Right ventricle myocardium superior (tissue), 1 donor: ENCODE results near the gene APP. TPM values are rescaled to one million over a fixed set of nuclear protein-coding genes. Genes with fewer than 3 reads are reported as not detected.
"Not testable (repeated sequence)": the region's sequence is repeated elsewhere in the genome, so short reads cannot be mapped to it uniquely, and the experiment has no call there.

Experiments used
- ATAC-seq: fragments of 200-7000 bp; cut with Tn5 transposase; one replicate; pipeline ENCODE4 v1.9.1; 2020; ENCODE audit warnings: mild to moderate bottlenecking; ENCODE audit not compliant: poor library complexity
- DNase-seq: peaks from one replicate; pipeline ENCODE4 v3.0.0-alpha.2; 2020
- intact Hi-C: fragments of 100-400 bp; cut with DNase I; formaldehyde crosslinking; loops from one replicate; pipeline ENCODE4 v1.11.2; 2022
- total RNA-seq: library from RNA; stranded (reverse); fragmentation: NEBNext Ultra II Directional; extraction: Animal tissue kit (Norgen Biotek cat#: 25700); gene quantifications from one replicate; pipeline ENCODE4 v1.2.1, GENCODE V29; 2021
- donor health status: DM: no; HTN: yes; CAD: no; lungs with severe emphysema.

The APP gene
- total RNA-seq, 1 donor from 2014 or later, result 292 TPM

DNA sequence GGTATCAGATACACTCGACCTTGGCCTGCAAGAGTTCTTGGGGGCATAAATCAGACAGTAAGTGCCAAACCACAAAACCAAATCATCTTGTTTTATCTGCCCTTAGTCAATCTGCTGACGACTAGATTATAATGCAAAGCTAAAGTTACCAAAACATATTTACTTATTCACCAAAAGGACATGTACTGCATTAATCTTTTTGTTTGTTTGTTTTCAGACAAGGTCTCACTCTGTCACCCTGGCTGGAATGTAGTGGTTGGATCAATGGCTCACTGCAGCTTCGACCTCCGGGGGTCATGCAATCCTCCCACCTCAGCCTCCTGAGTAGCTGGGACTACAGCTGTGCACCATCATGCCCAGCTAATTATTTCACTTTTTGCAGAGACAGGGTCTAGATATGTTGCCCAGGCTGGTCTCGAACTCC, 114.7 kb downstream of the APP start:
- ATAC-seq (no peak), DNase-seq (no peak)
- intact Hi-C loops, result no loop called here

DNA sequence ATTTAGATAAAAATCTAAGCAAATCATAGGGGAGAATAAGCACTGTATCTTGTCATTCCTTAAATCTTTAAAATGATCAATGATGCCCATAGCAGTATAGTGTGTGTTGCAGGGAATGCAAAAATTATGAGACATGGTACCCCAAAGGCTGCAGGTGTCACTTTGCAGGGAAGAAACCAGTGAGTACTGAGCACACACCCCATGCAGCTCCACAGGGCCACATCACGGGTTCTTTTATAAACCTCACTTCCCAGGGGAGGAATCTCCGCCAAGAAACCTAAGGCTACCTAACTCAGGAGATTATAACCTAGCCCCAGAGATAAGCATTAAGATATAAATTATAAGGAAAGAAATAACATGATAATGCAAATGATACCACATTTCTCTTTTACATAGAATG, 115.6 kb downstream of the APP start:
- DNase-seq, result no peak
- intact Hi-C loops, result no loop called here
- ATAC-seq, result no peak

DNA sequence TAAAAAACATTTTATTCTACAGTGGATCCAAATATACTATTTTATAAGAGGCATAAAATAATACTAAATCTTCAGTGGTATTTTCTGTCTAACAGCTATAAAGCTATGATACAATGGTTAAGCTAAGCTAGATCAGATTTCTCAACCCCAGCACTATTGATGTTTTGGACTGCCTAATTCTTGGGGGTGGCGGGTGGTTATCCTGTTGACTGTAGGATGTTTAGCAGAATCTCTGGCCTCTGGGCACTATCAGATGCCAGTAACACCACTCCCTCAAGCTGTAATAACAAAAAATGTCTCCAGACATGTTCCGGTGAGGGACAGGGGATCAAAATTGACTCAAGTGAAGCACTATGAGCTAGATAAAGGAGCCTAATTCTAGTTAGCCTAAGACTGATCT, 118.5 kb downstream of the APP start:
- DNase-seq, result no peak
- intact Hi-C loops, result no loop called here
- ATAC-seq, result no peak

DNA sequence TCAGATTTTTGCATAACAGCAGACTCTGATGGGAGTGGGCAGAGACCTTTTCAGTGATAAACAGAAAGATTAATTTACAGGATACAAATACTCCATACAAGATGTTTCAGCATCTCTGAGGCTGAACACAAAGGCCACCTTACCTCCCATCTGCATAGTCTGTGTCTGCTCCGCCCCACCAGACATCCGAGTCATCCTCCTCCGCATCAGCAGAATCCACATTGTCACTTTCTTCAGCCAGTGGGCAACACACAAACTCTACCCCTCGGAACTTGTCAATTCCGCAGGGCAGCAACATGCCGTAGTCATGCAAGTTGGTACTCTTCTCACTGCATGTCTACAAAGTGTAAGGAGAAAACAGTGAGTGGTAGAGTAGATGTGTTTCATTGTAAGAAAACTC, 119.7 kb downstream of the APP start:
- intact Hi-C loops, result no loop called here
- ATAC-seq (no peak), DNase-seq (no peak)

DNA sequence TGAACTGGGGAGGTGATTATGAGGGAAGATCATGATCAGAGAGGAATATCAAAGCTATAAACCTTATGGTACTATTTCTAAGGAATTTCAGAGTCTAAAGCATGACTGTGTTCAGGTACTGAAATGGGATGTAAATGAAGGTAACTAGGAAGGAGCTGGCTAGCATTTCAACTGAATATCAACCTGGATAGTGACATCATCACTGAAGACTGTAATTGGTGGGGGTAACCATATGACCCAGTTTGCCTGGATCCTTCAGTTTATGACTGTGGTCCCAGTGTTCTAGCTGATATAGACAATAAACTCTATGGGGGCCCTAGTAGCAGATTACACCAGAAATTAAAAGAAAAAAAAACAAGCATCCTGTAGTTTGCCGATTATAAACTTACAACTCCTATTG, 120.8 kb downstream of the APP start:
- no peak for DNase-seq

DNA sequence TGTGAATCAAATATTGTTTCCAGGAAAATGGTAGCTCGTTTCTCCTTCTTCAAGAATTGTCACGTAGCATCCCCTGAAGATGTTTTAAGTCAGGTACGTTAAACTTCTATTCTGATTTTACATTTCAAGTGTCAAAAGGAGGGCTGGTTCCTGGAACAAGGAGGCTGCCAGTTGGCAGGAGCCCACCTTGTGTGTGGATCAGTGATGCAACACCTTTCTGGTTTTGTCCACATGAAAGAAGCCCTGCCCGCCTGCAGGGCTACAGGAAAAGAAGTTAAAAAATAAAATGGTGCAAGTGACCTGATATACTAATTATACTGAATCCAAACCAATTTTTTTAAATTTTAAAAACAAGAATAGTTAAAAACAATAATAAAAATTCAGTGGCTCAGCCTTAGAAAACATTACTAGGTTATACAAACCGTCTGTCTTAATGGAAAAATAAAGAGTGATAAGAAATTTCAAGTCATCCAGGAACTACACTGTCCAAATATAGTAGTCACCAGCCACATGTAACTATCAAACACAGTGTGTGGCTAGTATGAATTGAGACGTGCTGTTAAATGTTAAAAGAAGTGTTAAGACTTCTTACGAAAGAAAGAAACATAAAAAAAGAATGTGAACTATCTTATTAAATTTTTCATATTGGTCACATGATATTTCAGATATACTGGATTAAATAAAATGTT, 123.1 kb downstream of the APP start:
- ATAC-seq (no peak), DNase-seq (no peak)
- intact Hi-C loops, result no loop called here

More for the DNA sequence above, 120.8 kb downstream of the APP start:
- ATAC-seq, result no peak
- intact Hi-C loops, result no loop called here

DNA sequence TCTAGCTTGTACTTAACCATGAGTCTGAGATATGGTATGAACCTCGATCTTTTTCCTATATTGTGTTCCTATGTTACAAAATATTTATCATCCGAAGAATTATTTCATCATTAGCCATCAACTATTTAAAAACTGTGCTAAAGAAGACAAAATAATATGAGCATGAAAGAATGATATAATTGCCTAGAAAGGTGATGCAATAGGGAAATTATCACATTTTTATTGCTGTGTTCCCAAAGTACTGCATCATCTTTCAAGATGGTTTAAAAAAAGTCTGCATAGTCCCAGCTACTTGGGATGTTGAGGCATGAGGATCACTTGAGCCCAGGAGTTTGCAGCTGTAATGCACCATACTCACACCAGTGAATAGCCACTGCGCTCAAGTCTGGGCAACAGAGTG, 126.7 kb downstream of the APP start:
- DNase-seq, result no peak
- ATAC-seq, result no peak
- intact Hi-C loops, result no loop called here

DNA sequence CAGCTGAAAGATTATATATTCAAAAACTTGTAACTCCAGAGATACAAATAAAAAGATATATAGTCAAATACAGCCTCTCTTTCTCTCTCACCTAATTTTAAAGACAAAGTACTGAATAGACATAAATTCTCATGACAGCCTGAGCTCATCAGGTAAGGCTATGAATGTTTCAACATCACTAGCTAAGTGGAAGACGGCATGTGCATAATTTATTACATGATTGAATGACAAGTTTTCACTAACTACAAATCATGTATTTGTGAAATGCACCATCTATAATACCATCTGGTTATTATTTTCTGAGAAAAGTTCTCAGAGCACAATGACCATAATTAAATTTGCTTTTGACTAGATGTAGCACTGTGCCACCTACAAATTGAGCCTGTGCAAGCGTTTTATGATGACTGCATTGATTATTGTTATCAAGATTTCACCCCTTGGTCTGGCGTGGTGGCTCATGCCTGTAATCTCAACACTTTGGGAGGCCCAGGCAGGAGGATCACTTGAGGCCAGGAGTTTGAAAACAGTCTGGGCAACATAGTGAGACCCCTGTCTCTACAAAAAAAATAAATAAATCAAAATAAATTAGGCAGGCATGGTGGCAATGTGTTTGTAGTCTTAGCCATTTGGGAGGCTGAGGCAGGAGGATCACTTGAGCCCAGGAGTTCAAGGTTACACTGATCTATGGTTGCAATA, 128.2 kb downstream of the APP start:
- DNase-seq (no peak), ATAC-seq (no peak)
- intact Hi-C loops, result no loop called here

DNA sequence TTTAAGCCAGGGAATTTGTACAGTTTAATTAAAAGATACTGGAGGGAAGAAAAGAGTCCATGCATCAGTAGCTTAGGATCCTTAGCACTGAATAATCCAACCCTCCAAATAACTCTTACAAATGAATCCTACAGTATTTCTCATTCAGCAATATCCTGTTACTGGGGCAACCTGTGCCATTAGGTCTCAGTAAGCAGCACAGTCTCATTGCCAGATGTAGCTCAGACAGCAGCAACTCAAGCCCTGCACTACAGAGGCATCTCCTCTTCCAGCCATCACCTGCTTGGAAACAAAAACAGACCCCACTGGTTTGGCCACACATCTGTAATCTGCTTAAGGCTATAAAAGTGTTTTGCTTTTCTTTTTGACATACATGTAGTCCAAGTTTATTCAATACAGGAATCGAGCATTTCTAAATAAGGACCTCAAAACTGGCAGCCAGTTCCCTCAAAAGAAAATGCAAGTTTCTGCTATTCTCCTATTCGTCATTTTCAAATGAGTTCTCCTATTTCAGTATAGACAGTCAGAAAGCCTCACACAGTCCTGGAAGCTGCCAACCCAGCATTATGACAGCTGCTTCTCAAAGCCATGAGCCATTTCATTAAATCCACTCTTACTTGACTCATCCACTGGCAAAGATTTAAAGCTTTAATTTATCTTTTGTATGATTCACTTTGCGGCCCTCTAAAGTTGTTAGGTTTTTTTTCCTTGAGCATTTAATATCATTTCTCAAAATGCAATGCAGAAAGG, 129.0 kb downstream of the APP start:
- DNase-seq, result no peak
- no peak for ATAC-seq
- intact Hi-C loops, result no loop called here

DNA sequence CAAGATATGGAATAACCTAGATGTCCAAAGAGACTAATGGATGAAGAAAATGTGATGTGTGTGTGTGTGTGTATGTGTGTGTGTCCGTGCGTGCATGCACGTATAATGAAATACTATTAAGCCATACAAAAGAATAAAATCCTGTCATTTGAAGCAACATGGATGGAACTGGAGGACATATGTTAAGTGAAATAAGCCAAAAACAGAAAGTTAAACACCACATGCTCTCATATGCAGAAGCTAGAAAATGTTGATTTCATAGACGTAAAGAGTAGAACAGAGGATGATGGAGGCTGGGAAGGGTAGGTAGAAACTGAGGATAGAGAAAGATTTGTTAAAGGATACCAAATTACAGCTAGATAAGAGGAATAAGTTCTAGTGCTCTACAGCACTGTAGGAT, 133.7 kb downstream of the APP start:
- ATAC-seq, result no peak
- intact Hi-C loops, result no loop called here
- no peak for DNase-seq

DNA sequence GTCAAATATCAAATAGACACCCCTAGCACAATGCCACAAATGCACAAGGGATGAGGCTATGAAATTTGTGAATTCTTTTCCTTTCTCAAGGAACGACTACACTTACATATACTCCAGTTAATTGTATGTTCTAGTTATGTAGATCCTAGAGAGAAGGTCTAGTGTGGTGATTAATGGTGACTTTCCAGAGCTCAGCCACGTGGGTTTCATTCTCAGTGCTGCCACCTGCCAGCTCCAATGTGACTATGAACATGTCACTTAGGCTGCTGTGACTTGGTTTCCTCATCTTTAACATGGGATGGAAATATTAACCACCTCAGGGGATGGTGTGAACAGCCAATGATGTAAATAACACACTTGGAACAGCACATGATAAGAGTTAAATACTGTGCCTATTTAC, 138.3 kb downstream of the APP start:
- intact Hi-C loops, result no loop called here
- DNase-seq (no peak), ATAC-seq (no peak)

DNA sequence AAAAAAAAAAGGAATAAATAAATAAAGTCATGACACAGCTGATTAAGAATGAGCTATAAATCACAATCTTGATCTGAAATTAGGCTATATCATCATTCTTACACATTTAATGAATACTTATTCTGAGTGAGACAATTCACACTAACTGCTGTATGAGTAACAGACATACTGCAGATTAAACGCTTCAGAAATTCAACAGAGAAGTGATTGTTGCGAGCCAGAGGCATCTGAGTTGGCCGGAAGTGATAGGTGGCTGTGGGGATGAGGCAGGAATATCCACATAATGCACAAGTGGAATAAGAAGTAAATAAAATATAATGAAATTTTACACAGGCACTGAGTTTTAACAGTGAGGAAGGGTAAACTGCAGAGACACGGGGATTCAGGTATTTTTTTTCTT, 142.4 kb downstream of the APP start:
- ATAC-seq (no peak), DNase-seq (no peak)

DNA sequence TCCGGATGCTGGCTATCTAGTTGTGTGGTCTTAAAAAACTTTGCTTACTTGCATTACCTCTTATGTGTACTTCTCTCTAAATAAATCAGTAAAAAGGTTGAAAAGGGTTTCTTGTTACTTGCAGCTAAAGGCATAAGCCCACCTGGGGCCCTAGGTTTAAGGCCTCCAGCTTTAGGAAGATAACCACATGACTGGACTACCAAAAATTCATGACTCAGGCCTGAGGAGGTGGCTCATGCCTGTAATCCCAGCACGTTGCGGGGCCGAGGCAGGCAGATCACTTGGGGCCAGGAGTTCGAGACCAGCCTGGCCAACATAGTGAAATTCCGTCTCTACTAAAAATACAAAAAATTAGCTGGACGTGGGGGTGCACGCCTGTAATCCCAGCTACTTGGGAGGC, 142.9 kb downstream of the APP start:
- ATAC-seq (no peak), DNase-seq (no peak)
- intact Hi-C loops, result no loop called here

More for the DNA sequence above, 142.4 kb downstream of the APP start:
- intact Hi-C loops, result no loop called here

DNA sequence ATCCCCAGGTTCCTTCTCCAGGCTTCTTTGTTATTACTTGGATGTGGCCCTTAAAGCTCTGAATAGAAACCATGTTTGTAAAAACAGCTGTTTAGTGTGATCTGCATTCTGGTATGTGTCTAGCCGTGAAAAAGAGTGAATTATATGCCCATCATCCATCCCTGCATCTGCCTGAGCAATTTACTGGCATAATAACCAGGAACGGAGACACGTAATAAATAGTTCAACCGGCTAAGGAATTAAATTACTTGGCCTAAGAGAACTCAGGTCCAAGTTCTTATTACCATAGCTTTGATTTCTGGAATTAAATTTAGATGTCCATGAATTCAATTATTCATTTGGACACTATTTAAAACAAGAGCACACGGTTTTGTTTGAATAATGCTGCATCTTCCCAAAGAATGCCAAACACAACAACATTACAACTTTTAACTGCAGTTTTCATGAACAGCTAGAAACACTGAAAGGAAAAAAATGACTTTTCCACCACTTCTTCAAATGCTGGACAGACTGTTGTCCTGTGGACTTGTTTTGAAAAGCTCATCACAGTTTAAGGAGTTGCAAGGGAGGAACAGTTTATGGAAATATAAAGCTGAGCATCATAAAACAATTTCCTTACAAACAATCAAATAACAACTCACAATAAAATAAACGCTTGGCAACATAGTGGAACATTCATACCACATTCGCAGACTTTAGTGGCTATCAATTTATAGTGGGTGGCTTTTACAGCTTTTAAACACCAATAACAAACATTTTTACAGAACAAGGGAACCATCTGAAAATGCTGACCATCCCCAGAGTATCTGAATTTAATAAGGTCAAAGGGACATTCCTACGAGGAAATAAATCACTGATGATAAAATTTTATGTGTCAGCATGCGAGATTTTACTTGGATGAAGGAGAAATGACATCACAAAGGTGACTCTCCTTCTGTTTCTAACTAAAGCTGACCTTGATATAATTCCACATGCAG, 144.7 kb downstream of the APP start:
- DNase-seq (no peak), ATAC-seq (no peak)
- intact Hi-C loops, result no loop called here

DNA sequence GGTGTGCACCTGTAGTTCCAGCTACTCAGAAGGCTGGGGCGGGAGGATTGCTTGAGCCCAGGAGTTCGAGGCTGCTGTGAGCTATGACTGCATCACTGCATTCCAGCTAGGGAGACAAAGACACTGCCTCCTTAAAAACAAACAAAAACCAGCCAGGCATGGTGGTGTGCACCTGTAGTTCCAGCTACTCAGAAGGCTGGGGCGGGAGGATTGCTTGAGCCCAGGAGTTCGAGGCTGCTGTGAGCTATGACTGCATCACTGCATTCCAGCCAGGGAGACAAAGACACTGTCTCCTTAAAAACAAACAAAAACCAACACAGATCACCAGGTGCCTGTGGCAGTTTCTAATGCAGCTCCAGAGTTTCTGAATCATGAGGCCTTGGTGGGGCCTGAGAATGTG, 147.2 kb downstream of the APP start:
- DNase-seq, ATAC-seq, intact Hi-C loops: not testable (repeated sequence)

DNA sequence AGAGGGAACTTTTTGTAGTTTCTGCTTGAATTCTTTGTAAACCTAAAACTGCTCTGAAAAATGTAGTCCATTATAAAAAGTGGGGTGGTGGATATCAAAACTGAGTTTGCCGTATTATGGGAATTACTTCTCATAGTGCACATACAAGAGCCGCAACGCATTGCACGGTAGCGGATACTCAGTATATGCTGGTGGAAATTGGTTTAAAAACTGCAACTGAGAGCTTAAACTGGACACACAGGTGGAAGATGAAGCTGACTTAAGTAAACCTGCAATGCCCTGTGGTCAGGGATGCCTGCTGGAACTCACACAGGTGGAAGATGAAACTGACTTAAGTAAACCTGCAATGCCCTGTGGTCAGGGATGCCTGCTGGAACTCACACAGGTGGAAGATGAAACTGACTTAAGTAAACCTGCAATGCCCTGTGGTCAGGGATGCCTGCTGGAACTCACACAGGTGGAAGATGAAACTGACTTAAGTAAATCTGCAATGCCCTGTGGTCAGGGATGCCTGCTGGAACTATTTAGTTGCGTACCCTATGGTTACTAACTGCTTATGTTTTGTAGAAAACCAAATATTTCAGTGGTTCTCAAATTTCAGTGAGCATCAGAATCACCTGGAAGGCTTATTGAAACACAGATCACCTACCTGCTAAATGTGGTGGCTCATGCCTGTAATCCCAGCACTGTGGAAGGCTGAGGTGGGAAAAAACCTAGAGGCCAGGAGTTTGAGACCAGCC, 147.8 kb downstream of the APP start:
- DNase-seq, intact Hi-C loops, ATAC-seq: not testable (repeated sequence)

DNA sequence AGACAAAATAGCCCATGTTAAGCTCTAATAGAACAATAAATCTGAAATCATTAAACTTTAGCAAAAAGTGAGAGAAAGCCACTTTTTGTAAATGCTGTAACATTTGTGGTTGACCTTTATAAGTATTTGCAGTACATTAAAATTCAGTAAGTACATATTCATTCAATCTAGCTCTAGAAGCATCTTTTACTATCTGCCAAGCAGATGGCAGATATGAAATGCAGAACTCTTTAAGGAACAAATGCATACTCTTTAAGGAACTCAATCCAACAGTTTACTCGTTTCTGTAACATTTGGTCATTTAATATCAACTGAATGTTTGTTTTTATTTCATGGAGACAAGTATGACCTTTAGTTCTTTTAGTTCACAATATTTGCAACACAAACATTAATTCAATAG, 150.1 kb downstream of the APP start:
- intact Hi-C loops, result no loop called here
- ATAC-seq, result no peak
- no peak for DNase-seq

DNA sequence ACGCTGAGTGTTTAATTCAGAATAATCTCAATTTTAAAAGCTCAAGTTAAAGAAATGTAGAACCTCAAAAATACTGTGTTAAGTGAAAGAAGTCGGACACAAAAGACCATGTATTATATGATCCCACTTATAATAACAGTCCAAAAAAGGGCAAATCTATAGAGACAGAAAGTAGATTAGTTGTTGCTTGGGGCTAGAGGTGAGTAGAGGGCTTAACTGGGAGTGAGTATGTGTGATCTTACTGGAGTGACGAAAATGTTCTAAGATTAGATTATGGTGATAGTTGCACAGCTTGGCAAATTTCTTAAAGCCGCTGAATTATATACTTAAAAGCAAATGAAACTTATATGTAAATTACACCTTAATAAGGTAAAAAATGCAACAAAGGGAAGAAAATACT, 150.5 kb downstream of the APP start:
- intact Hi-C loops, result no loop called here
- ATAC-seq (no peak), DNase-seq (no peak)
